SU-DHL-6 (cell line): ENCODE measurements around the gene LAT.

Experiments
- EZH2phosphoT487 ChIP-seq: fragments of 200-600 bp; sonication (generic), shearing (Covaris generic); conservative IDR thresholded peaks from 2 replicates; pipeline ENCODE4 v1.6.1; 2018; ENCODE audit warnings: mild to moderate bottlenecking, antibody characterized with exemption, low read length, moderate library complexity, mixed read lengths
- TF ChIP-seq, protein P1 (sequence below): fragments of 200-600 bp; sonication (generic); IDR thresholded peaks from one replicate; pipeline ENCODE4 v1.5.1; 2017; ENCODE audit warnings: antibody characterized with exemption, mild to moderate bottlenecking, low read length, moderate library complexity; ENCODE audit not compliant: insufficient read depth, poor library complexity, severe bottlenecking

DNA sequence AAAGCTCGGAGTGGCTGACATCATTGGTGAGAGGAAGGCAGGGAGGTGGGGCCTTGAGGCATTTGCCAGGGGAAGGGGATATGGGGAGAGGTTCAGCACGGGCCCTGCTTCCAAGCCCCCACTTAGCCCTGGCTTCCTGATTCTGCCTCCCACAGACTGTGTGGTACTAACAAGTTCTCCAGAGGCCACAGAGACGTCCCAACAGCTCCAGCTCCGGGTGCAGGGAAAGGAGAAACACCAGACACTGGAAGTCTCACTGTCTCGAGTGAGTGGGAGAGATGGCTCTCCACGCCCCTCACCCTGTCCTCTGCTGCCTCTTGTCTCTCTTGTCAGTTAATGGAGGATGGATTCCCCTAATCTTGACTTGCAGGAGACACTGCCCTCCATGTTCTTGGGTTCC, 26.0 kb upstream of the LAT start:
- TF ChIP-seq, protein P1, sequence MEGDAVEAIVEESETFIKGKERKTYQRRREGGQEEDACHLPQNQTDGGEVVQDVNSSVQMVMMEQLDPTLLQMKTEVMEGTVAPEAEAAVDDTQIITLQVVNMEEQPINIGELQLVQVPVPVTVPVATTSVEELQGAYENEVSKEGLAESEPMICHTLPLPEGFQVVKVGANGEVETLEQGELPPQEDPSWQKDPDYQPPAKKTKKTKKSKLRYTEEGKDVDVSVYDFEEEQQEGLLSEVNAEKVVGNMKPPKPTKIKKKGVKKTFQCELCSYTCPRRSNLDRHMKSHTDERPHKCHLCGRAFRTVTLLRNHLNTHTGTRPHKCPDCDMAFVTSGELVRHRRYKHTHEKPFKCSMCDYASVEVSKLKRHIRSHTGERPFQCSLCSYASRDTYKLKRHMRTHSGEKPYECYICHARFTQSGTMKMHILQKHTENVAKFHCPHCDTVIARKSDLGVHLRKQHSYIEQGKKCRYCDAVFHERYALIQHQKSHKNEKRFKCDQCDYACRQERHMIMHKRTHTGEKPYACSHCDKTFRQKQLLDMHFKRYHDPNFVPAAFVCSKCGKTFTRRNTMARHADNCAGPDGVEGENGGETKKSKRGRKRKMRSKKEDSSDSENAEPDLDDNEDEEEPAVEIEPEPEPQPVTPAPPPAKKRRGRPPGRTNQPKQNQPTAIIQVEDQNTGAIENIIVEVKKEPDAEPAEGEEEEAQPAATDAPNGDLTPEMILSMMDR = no peak
- TF ChIP-seq EZH2phosphoT487 = no peak
